Islet of Langerhans (tissue), 1 donor: Measurements from ENCODE around the gene PLSCR4.

Experiments
- FAIRE-seq: peaks from one replicate; lab custom pipeline; 2011; peaks lifted over from hg19 to GRCh38; lab: Jason Lieb, UNC

PLSCR4 gene

DNA sequence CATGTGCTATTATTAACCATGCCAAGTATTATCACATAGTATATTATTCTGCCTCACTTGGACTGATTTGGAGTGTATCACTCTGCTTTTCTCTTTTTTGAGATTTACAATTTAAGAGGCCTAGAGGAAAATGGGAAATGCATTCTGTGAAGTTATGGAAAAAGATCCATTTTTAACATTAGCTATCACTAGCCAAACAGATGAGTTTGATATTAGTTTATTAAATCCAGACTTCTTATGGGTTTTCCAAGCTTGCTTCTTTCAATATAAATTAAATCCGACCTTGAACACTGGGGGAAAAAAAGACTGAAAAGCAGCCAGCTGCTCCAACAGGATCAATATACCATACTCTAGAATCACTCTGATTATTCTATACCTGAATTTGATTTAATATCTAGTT is 59.9 kb downstream of the PLSCR4 start:
- no peak for FAIRE-seq

GRCh38 chr3:146189519-146190173 is 61.3 kb downstream of the PLSCR4 start:
- peak; percentile 99 for FAIRE-seq

DNA sequence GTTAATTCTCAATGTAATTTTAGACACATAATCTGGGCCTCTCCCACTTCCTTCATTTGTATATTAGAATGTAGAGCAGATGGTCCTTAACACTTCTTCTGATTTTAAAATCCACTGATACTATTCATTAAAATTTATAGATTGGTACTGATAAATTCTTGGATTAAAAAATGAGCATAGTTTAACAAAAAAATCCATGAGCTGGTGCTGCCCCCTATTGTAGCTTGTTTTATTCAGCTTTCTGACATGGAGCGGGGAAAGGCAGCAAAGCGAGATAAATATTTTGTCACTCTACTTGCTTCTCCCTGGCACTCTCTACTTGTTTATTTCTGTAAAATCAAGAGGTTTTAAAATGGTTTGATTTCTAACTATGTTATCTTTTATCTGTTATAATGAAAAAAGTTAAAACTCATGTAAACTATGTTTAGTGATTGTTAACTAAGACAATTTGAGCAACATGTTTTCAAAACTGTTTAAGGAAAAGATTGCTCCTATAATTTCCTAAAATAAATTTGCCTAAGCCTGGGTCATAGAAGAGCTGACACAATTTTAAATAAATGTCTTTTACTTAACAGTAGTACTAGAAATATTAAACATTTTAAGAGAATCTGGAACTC is 63.5 kb downstream of the PLSCR4 start:
- FAIRE-seq: peak; percentile 98

DNA sequence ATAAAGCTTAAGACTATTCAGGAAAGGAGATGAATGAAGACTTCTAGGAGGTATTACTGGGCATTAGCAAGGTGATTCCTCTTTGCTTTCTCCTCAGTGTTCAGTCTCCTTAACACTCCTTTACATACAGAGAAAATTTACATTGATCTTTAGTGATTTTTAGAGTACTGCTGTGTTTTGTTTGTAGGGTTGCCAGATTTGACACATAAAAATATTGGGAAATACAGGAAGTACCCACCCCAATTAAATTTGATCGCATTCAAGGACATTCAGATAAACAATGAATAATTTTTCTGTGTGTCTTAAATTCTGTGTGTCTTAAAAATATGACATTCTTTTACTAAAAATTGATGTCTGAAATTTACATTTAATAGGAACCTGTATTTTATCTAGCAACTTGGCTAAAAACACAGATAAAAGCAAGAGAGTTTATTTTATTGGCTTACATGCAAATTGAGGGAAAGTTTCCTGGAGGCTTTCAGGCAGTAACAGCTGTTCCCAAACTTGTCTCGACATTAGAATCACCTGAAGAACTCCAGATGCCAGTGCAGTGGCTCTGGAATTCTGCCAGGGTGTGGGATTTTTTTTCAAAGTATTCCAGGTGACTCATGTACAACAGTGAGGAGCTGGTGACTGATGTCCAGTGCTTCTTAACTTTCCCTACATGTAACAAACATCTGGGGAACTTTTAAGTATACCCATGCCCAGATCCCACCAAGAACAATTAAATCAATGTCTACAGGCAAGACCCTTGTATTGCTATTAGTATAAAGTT is 66.5 kb downstream of the PLSCR4 start:
- FAIRE-seq: no peak

DNA sequence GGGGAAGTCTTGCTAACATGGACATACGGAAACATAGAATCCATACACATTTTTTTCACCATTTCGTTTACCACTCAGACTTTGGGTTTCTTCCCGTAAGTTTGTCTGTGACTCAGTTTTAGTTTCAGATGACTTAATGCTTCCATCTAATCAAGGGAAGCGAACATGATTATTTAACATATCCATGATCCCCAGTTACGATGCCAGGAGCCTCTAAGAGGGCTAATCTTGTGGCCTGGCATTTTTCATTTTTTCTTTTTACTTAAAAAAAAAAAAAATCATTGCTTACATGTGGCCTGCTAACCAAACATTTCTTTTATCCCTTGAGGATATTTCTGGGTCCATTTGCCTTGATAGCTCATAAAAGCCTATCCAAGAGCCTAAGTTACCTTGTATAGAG is 69.7 kb downstream of the PLSCR4 start:
- FAIRE-seq: no peak

DNA sequence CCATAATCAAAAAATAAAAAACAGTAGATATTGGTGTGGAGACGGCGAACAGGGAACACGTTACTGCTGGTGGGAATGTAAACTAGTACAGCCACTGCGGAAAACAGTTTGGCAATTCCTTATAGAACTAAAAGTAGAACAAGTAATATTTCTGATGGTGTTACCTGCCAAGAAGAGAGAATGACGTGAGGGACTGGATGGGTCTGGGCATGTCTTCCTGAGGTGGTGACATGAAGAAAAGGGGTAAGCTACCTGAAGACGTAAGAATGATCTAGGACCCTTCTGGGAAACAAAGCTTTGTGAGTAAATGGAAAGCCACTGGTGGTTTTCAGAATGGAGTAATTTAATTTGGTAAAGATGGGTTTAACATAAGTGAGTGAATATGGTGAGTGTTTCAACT is 70.5 kb downstream of the PLSCR4 start:
- no peak for FAIRE-seq

GRCh38 chr3:146178006-146178689 is 72.8 kb downstream of the PLSCR4 start:
- no peak for FAIRE-seq

DNA sequence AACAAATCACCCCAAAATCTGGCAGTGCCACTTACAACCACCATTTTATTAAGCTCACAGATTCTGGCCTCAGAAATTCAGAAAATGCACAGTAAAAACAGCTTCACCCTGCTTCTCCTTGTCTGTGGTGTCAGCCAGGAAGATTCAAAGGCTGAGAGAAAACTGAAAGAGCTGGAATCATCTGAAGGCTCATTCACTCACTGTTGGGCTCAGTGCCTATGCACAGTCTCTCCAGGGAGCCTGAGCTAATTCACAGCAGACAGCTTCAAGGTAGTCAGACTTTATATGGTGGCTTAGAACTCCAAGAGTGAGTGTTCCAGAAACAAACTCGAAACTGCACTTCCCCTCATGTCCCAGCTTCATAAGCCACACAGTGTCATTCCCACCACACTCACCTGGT is 73.4 kb downstream of the PLSCR4 start:
- FAIRE-seq: no peak

- FAIRE-seq: no peak
Observed at GRCh38 chr3:146177072-146177471, 73.8 kb downstream of the PLSCR4 start.

DNA sequence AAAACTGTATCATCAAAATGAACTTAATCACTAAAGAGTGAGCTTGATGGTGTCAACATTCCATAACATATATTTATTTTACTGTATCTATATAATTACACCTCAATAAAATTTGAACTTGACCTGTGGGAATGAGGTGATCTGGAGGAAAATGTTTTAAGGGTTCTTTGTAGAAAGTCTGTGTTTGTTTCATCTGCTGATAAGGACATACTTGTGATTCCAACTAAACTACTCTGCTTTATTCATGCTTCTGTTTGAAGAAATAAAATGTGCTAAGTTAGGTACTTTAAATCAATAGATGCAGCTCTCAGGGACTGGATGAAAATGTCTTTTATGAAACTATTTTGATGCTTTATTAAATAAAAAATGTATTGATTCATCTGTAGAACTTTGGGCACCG is 78.3 kb downstream of the PLSCR4 start:
- no peak for FAIRE-seq

DNA sequence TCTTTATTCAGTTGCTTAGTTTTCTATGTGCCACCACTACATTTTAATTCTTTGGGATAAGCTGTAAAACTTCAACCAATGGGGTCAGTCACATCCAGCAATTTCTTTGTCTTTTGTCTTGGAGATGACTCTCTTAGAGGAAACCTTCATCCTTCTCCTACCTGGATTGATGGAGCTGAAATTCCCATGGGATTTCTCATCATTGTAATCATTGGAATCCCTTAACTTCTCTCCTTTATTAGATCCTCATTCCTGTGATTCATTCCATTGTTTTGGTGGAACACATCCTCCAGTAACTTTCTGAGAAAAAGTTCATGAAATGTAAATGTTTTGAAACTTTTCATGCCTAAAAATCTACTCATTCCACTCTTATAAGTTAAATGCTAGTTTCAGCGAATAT is 80.3 kb downstream of the PLSCR4 start:
- FAIRE-seq: no peak

DNA sequence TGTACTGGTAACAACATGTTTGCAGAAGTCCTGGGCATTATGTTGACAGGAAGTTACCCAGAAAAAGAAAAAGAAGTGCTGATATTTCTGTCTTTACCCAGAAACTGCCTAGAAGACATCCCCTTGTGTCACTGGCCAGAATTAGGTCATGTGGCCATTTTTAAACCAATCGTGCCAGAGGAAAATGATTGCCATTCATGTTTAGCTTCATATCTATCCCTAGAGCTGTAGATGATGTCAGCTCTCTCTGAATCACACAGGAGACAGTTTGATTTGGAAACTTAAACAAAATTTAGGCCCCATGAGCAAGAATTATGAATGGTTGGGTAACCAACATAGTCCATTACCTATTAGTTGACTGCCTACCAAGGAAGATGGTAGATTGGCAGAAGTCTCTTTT is 81.0 kb downstream of the PLSCR4 start:
- no peak for FAIRE-seq

GRCh38 chr3:146166826-146167225 is 84.1 kb downstream of the PLSCR4 start:
- no peak for FAIRE-seq

DNA sequence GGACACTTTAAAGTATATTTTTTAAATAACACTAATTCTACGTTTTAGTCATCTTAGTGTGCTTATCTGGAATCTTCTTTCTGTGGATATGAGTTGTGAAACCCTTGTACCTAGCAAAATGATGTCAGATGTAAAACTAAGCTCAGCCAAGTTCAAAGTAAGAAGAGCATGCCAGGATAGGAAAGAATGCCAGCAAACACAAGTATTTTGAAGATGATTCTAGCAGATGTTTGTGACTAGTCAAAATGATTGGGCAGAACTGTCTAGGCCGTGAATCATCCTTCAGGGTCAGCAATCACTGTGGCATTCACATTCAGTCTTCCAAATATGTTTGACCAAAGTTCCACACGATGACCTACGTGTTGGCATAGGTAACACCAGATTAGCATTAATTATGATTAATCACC is 84.5 kb downstream of the PLSCR4 start:
- FAIRE-seq: peak; percentile 91

DNA sequence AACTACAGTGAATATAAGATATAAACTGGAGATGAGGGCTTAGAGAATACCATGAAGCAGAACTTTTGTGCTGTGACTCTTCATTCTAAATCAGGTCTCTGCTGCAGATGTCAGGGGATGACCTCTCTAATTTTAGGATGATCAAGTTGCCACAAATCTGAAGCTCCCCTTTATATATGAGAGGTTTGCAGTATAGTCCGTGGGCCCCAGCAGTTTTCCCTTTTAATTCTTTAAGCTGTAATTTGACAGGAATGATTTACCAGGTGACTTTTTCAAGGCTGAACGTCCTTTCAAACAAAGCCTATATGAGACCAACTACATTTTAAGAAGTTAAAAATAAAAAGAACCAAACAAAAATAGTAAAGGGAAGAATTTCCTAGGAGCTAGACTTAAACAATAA is 85.0 kb downstream of the PLSCR4 start:
- FAIRE-seq: no peak

- peak; percentile 81 for FAIRE-seq
Observed at GRCh38 chr3:146164971-146165769, 85.7 kb downstream of the PLSCR4 start.

DNA sequence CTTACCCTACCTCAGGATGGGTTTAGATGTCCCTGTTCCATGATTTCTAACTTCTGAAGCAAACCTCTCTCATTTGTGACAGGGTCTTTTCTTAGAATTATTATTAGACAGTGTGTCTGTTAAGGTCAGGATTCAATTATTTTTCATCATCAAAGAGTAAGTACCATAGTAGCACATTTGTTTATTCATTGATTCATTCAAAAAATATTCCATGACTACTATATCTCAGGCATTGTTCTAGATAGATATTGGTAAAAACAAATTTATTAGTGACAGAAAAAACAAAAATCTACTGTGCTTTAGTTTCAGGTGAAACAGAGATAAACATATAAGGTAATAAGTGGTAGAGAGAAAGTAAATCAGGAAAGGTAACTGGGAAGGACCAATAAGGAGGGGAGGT is 86.4 kb downstream of the PLSCR4 start:
- peak; percentile 92 for FAIRE-seq

GRCh38 chr3:146164071-146164470 is 86.8 kb downstream of the PLSCR4 start:
- FAIRE-seq: no peak

DNA sequence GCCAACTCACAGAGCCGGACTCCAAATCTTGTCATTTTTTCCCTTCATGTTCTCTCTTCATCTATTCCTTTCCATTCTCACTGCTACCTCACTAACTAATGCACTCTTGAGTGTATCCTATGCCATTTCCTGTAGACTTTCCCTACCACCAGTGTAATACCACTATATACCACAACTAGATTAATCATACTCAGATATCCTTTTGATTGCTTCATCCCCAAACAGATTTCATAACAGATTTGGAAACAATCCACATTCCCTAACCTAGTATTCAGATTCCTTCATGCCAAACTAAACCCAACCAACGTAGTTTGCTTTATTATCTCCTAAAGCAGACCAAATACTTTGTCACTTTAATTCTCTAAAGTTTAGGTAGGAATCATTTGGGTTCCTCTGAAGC is 87.3 kb downstream of the PLSCR4 start:
- no peak for FAIRE-seq

DNA sequence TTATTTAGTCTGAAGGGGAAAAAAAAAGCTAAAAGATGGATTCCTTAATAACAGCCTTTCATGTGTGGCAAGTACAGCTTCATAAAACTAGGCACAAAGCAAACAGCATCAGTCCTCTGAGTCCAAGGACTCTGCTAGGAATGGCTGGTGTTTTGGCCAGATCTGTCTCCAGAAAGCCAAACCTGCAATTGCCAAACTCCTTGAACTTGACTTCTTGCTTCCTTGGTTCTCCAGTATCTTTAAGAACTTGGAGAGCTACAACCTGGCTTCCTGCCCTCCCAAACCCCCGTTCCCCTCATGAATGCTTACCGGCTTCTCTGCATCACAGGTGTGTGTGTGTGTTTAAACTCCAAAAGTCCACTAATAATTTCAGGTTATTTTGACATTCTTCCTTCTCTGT is 88.3 kb downstream of the PLSCR4 start:
- FAIRE-seq: no peak

- no peak for FAIRE-seq
Observed at GRCh38 chr3:146161663-146162002, 89.3 kb downstream of the PLSCR4 start.

DNA sequence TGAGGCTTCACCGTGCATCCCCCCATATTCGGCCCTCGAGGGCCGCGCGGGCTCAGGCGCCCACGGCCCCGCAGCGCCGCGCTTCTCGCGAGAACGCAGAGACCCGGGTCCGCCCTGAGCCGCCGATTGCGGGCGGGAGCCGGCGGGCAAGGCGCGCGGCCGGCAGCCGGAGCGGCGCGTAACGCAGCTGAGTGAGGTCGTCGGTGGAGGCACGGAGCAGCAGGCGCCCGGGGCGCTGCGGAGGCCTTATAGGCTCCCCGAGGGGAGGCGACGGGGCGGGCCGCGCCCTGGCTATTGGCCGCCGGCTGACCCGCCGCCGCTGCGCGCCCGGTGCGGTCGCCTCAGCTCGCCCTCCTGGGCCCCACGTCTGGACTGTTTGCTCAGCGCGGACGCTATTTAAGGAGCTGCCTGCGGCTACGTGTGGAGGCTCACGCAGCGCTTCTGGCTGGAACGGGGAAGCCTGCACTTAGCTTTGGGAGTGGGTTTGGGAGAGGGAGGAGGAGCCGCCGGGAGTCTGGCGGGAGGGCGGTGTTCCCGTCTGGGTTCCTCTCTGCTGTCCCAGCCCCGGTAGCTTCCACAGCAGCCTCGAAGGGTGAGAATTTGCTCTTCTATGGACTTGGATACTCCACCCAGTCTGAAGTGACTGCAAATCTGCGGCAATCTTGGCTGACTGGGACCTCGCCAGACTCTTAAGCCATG is 89.8 kb downstream of the PLSCR4 start, which contains the start of gene PLOD2:
TSS of gene PLOD2 (minus strand) at position 221 of the 699 bp plus-strand sequence. CDS start at position 26, 195 bp downstream.
- no peak for FAIRE-seq
